Fibroblast of lung (primary cell): Measurements from ENCODE around the gene SLC17A2. TPM values are rescaled to one million over a fixed set of nuclear protein-coding genes. Genes with fewer than 3 reads are reported as not detected.

Experiments used
- DNase-seq, 2 donors: peaks; one replicate each; pipeline versions ENCODE4 v3.0.0 to v3.0.0-alpha.2; 2010; ENCODE audit warnings: low read depth in 2 of 2
- H2AFZ ChIP-seq: 2 replicates; pipeline ENCODE4 v1.5.1; 2012; ENCODE audit warnings: low read length, control low read depth, inconsistent platforms
- H3K27ac ChIP-seq: 2 replicates; pipeline ENCODE4 v1.5.1; 2011; ENCODE audit warnings: low read length, control low read depth; ENCODE audit not compliant: insufficient read depth
- H3K27me3 ChIP-seq: 2 replicates; pipeline ENCODE4 v1.5.1; 2011; ENCODE audit warnings: mild to moderate bottlenecking, low read length; ENCODE audit not compliant: control insufficient read depth, insufficient read depth
- H3K36me3 ChIP-seq: 2 replicates; pipeline ENCODE4 v1.5.1; 2011; ENCODE audit warnings: low read length; ENCODE audit not compliant: control insufficient read depth, insufficient read depth
- H3K4me1 ChIP-seq: 2 replicates; pipeline ENCODE4 v1.5.1; 2011; ENCODE audit warnings: low read length; ENCODE audit not compliant: control insufficient read depth, insufficient read depth; ENCODE audit errors: extremely low read depth
- H3K4me2 ChIP-seq: 2 replicates; pipeline ENCODE4 v1.5.1; 2011; ENCODE audit warnings: low read length, control low read depth; ENCODE audit not compliant: insufficient read depth; ENCODE audit errors: extremely low read depth
- H3K4me3 ChIP-seq, 4 experiments: fragments of 200-600 bp in 1 of 4; sonication (generic) in 1 of 4; replicated peaks in 1 of 4; 2 replicates each; pipeline ENCODE4 v1.5.1; 2011 to 2016; ENCODE audit warnings: low read length in 4 of 4, low read depth in 3 of 4, mild to moderate bottlenecking in 3 of 4, control low read depth in 2 of 4, inconsistent platforms in 1 of 4, mixed read lengths in 1 of 4; ENCODE audit not compliant: insufficient read depth in 1 of 4; ENCODE audit errors: control extremely low read depth in 1 of 4
- H3K79me2 ChIP-seq: 2 replicates; pipeline ENCODE4 v1.5.1; 2012; ENCODE audit warnings: mild to moderate bottlenecking, low read length, inconsistent platforms; ENCODE audit not compliant: control insufficient read depth, insufficient read depth
- H3K9ac ChIP-seq: 2 replicates; pipeline ENCODE4 v1.5.1; 2011; ENCODE audit warnings: mild to moderate bottlenecking, low read length, control low read depth; ENCODE audit not compliant: insufficient read depth
- H3K9me3 ChIP-seq: 2 replicates; pipeline ENCODE4 v1.5.1; 2012; ENCODE audit warnings: low read depth, low read length; ENCODE audit not compliant: control insufficient read depth, insufficient read depth
- H4K20me1 ChIP-seq: 2 replicates; pipeline ENCODE4 v1.5.1; 2011; ENCODE audit warnings: low read length; ENCODE audit not compliant: control insufficient read depth, insufficient read depth; ENCODE audit errors: extremely low read depth
- EZH2 ChIP-seq: IDR thresholded peaks from 2 replicates; pipeline ENCODE4 v1.5.1; 2012; ENCODE audit warnings: low read length, control low read depth, mild to moderate bottlenecking; ENCODE audit errors: missing control alignments
- polyA plus RNA-seq, 2 donors: library from polyadenylated mRNA; depleted of rRNA in 1 of 2; stranded (reverse) in 1 of 2; unstranded in 1 of 2; fragments of >200 nt; gene quantifications; 2 replicates each; pipeline ENCODE4 v1.2.1, GENCODE V29; 2011 to 2012; ENCODE audit warnings: missing spikeins in 1 of 2
- total RNA-seq: library from RNA; depleted of rRNA; stranded (reverse); fragments of >200 nt; gene quantifications from 2 replicates; pipeline ENCODE4 v1.2.1, GENCODE V29; 2014
- TF ChIP-seq, protein P1 (sequence below), 2 donors: IDR thresholded peaks in 1 of 2; conservative IDR thresholded peaks in 1 of 2; 1 replicate in 1 of 2; 2 replicates in 1 of 2; pipeline ENCODE4 v1.5.1; 2011 to 2012; ENCODE audit warnings: low read length in 2 of 2, control low read depth in 1 of 2, inconsistent platforms in 1 of 2, low read depth in 1 of 2, mild to moderate bottlenecking in 1 of 2

SLC17A2 gene
- total and polyA plus RNA-seq, 2 donors (not counting 1 experiment from before 2014, with no cell fraction given), result not detected

GRCh38 chr6:25874118-25874517 is 56.4 kb downstream of the SLC17A2 start, which contains the start of gene SLC17A3:
Gene SLC17A3 (minus strand): TSS chr6:25874243. CDS start chr6:25868387, 5,856 bp downstream.
- H3K9ac ChIP-seq, result no peak within 1 kb of the TSS
- no peak within 1 kb of the TSS for H3K4me2 ChIP-seq
- no peak for TF ChIP-seq EZH2
- TF ChIP-seq, protein P1, sequence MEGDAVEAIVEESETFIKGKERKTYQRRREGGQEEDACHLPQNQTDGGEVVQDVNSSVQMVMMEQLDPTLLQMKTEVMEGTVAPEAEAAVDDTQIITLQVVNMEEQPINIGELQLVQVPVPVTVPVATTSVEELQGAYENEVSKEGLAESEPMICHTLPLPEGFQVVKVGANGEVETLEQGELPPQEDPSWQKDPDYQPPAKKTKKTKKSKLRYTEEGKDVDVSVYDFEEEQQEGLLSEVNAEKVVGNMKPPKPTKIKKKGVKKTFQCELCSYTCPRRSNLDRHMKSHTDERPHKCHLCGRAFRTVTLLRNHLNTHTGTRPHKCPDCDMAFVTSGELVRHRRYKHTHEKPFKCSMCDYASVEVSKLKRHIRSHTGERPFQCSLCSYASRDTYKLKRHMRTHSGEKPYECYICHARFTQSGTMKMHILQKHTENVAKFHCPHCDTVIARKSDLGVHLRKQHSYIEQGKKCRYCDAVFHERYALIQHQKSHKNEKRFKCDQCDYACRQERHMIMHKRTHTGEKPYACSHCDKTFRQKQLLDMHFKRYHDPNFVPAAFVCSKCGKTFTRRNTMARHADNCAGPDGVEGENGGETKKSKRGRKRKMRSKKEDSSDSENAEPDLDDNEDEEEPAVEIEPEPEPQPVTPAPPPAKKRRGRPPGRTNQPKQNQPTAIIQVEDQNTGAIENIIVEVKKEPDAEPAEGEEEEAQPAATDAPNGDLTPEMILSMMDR (conservative IDR thresholded peaks at IDR 0.05 in 1 of 2, IDR thresholded peaks at IDR 0.05 in 1 of 2; ENCODE audit: low read depth in 1 of 2, low read length in 2 of 2), result no peak
- no peaks in the 10 kb centered on the region for H3K9me3 ChIP-seq
- H3K27ac ChIP-seq, result no peak within 1 kb of the TSS
- H3K4me3 ChIP-seq, result no peak within 1 kb of the TSS
- no peaks in the 10 kb centered on the region for H3K79me2 ChIP-seq
- no peaks in the 10 kb centered on the region for H3K36me3 ChIP-seq
- no peak for DNase-seq
- no peaks in the 10 kb centered on the region for H4K20me1 ChIP-seq
- H3K4me1 ChIP-seq, result no peaks in the 10 kb centered on the region
- peaks cover 4% of the 10 kb centered on the region for H3K27me3 ChIP-seq
- no peak within 1 kb of the TSS for H2AFZ ChIP-seq

DNA sequence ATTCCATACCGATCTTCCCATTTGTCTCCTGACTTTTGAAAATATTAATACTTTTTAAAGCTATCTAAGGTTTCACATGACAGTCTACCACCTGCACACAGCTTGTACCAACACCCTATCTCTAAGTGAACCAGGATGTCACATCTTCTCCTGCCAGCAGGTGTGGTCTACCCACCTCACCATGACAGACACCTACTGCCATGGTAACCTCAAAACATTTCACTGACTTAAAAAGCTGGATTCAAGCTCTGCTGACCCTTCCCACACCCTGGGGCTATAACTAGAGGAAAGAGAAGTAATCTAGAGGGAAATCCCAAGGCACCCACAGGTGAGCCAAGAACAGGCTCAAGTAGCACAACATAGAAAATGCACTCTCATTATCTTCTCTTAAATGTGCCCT is 57.7 kb downstream of the SLC17A2 start:
- Histone ChIP-seq H3K27ac (no peak overlapping the region), H3K4me1 (no peaks in the 10 kb centered on the region)

DNA sequence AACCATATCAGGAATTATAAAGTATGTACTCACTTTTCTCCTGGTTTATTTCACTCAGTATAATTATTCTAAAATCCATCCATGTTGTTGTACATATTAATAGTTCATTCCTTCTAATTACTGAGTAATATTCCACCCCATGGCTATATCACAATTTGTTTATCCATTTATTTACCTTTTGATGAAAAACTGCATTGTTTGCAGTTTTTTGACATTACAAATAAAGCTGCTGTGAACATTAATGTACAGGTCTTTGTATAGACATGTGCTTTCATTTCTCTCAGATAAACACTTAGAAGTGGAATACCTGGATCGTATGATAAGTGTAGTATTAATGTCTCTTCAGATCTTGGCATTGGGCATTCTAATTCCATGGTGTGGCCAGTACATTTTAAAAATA is 60.7 kb downstream of the SLC17A2 start:
- no peak for TF ChIP-seq EZH2
- TF ChIP-seq, protein P1 (conservative IDR thresholded peaks at IDR 0.05 in 1 of 2, IDR thresholded peaks at IDR 0.05 in 1 of 2; ENCODE audit: low read depth in 1 of 2, low read length in 2 of 2), result no peak
- Histone ChIP-seq H2AFZ (no peak overlapping the region), H4K20me1 (no peaks in the 10 kb centered on the region), H3K9me3 (no peaks in the 10 kb centered on the region), H3K9ac (no peak overlapping the region), H3K4me2 (no peak overlapping the region), H3K79me2 (no peaks in the 10 kb centered on the region), H3K27ac (no peak overlapping the region), H3K4me1 (no peaks in the 10 kb centered on the region), H3K36me3 (no peaks in the 10 kb centered on the region), H3K27me3 (no peaks in the 10 kb centered on the region), H3K4me3 (no peak overlapping the region)
- DNase-seq, result no peak

More for the DNA sequence above, 57.7 kb downstream of the SLC17A2 start:
- Histone ChIP-seq H4K20me1 (no peaks in the 10 kb centered on the region), H3K9me3 (no peaks in the 10 kb centered on the region), H3K36me3 (no peaks in the 10 kb centered on the region), H3K9ac (no peak overlapping the region), H2AFZ (no peak overlapping the region), H3K4me2 (no peak overlapping the region), H3K79me2 (no peaks in the 10 kb centered on the region), H3K4me3 (no peak overlapping the region), H3K27me3 (peaks cover 4% of the 10 kb centered on the region)
- no peak for DNase-seq
- no peak for TF ChIP-seq EZH2
- TF ChIP-seq, protein P1 (conservative IDR thresholded peaks at IDR 0.05 in 1 of 2, IDR thresholded peaks at IDR 0.05 in 1 of 2; ENCODE audit: low read depth in 1 of 2, low read length in 2 of 2), result no peak
